Natural killer cell (primary cell): Measurements from ENCODE around the gene CRTAP. TPM values are rescaled to one million over a fixed set of nuclear protein-coding genes. Genes with fewer than 3 reads are reported as not detected.

Experiments used
- ATAC-seq, 3 donors: fragments of 150-1000 bp in 2 of 3; fragments of 200-7000 bp in 1 of 3; cut with Tn5 transposase; 1 replicate in 1 of 3; 2 replicates in 2 of 3; pipeline ENCODE4 v1.10.0; 2021; ENCODE audit warnings: mild to moderate bottlenecking in 2 of 3, moderate library complexity in 2 of 3
- DNase-seq, 2 donors: peaks; one replicate each; pipeline versions ENCODE4 v3.0.0 to v3.0.0-alpha.2; 2013 to 2021; ENCODE audit warnings: mixed read lengths in 1 of 2
- H3K27ac ChIP-seq: one replicate; pipeline ENCODE4 v1.5.1; 2013; ENCODE audit warnings: mild to moderate bottlenecking, low read length
- H3K27me3 ChIP-seq: one replicate; pipeline ENCODE4 v1.6.1; 2013; ENCODE audit warnings: low read length; ENCODE audit not compliant: control insufficient read depth, insufficient read depth
- H3K36me3 ChIP-seq: one replicate; pipeline ENCODE4 v1.6.1; 2013; ENCODE audit warnings: low read length; ENCODE audit not compliant: control insufficient read depth, insufficient read depth
- H3K4me1 ChIP-seq: one replicate; pipeline ENCODE4 v1.6.1; 2013; ENCODE audit warnings: low read length; ENCODE audit not compliant: control insufficient read depth, insufficient read depth
- H3K4me3 ChIP-seq: one replicate; pipeline ENCODE4 v1.5.1; 2013; ENCODE audit warnings: low read length
- H3K9me3 ChIP-seq: one replicate; pipeline ENCODE4 v1.6.1; 2013; ENCODE audit warnings: low read length; ENCODE audit not compliant: control insufficient read depth, insufficient read depth
- H3K27ac Mint-ChIP-seq, 2 donors: one replicate each; pipeline ENCODE4 v1.8.0; 2022; ENCODE audit warnings: mild to moderate bottlenecking in 2 of 2, mixed read lengths in 2 of 2, moderate library complexity in 1 of 2
- H3K27me3 Mint-ChIP-seq, 2 donors: one replicate each; pipeline ENCODE4 v1.8.0; 2022; ENCODE audit warnings: low read depth in 2 of 2, mixed read lengths in 2 of 2
- H3K36me3 Mint-ChIP-seq: one replicate; pipeline ENCODE4 v1.8.0; 2022; ENCODE audit warnings: mixed read lengths
- H3K4me1 Mint-ChIP-seq, 2 donors: one replicate each; pipeline ENCODE4 v1.8.0; 2022; ENCODE audit warnings: mixed read lengths in 2 of 2
- H3K4me3 Mint-ChIP-seq: one replicate; pipeline ENCODE4 v1.8.0; 2022; ENCODE audit warnings: mild to moderate bottlenecking, moderate library complexity, mixed read lengths
- H3K9me3 Mint-ChIP-seq, 2 donors: one replicate each; pipeline ENCODE4 v1.8.0; 2022; ENCODE audit warnings: mixed read lengths in 2 of 2
- CTCF ChIP-seq: fragments of 200-600 bp; IDR thresholded peaks from one replicate; pipeline ENCODE4 v1.8.0; 2022; ENCODE audit warnings: antibody characterized with exemption
- WGBS: methylation state at CpG from one replicate; pipeline ENCODE4 v1.1.7; 2013; ENCODE audit warnings: missing lambda C conversion rate; ENCODE audit not compliant: insufficient coverage; 5-methylcytosine and 5-hydroxymethylcytosine counted together
- intact Hi-C: fragments of 100-400 bp; cut with micrococcal nuclease; formaldehyde crosslinking; loops from one replicate; pipeline ENCODE4 v1.14.2; 2022
- total RNA-seq, 4 donors: library from RNA; stranded (reverse); fragments of 120-200 nt in 1 of 4; gene quantifications; one replicate each; pipeline versions ENCODE4 v1.2.3 to v1.2.4, GENCODE V29; 2013 to 2022

CRTAP gene
- total RNA-seq, 3 donors from 2014 or later (not counting 1 experiment from before 2014, with no cell fraction given) = 32.4 to 38.2 (median 37.9) TPM

GRCh38 chr3:33081812-33082211, 32.0 kb upstream of the CRTAP start:
- Mint-ChIP-seq H3K27me3 (no peaks in the 10 kb centered on the region), H3K4me3 (no peak overlapping the region), H3K27ac (no peak overlapping the region), H3K36me3 (no peaks in the 10 kb centered on the region), H3K9me3 (no peaks in the 10 kb centered on the region), H3K4me1 (peaks cover 27 to 31% of the 10 kb centered on the region in 2 donors)
- intact Hi-C loops = no loop called here
- Histone ChIP-seq H3K36me3 (no peaks in the 10 kb centered on the region), H3K27ac (no peak overlapping the region), H3K9me3 (no peaks in the 10 kb centered on the region), H3K27me3 (no peaks in the 10 kb centered on the region), H3K4me3 (no peak overlapping the region), H3K4me1 (peaks cover 9% of the 10 kb centered on the region)
- DNase-seq = no peak
- no peak for ATAC-seq
- TF ChIP-seq CTCF = no peak

- WGBS = 94% methylated on average over 2 of the region's 2 CpGs
- Histone ChIP-seq H3K36me3 (no peaks in the 10 kb centered on the region), H3K4me3 (no peak overlapping the region), H3K4me1 (peaks cover 12% of the 10 kb centered on the region), H3K27me3 (no peaks in the 10 kb centered on the region), H3K27ac (no peak overlapping the region), H3K9me3 (no peaks in the 10 kb centered on the region)
- ATAC-seq (no peak), DNase-seq (no peak)
- no peaks in the 10 kb centered on the region for H3K9me3 Mint-ChIP-seq
- intact Hi-C loops = no loop called here
- no peaks in the 10 kb centered on the region for H3K27me3 Mint-ChIP-seq
- no peak overlapping the region for H3K27ac Mint-ChIP-seq
- TF ChIP-seq CTCF = no peak
- no peaks in the 10 kb centered on the region for H3K36me3 Mint-ChIP-seq
- H3K4me3 Mint-ChIP-seq = no peak overlapping the region
- H3K4me1 Mint-ChIP-seq = peaks cover 44 to 49% of the 10 kb centered on the region in 2 donors
These were observed 29.9 kb upstream of the CRTAP start for GRCh38 chr3:33083958-33084357.

- Mint-ChIP-seq H3K4me1 (peaks cover 54 to 64% of the 10 kb centered on the region in 2 donors), H3K27me3 (no peaks in the 10 kb centered on the region), H3K9me3 (no peaks in the 10 kb centered on the region), H3K27ac (peak overlapping the region; percentile 84 to 85), H3K4me3 (no peak overlapping the region), H3K36me3 (no peaks in the 10 kb centered on the region)
- H3K27me3 ChIP-seq = no peaks in the 10 kb centered on the region
- H3K4me3 ChIP-seq = no peak overlapping the region
- H3K4me1 ChIP-seq = peaks cover 2% of the 10 kb centered on the region
- ATAC-seq (no peak), DNase-seq (no peak)
- no peak overlapping the region for H3K27ac ChIP-seq
- H3K9me3 ChIP-seq = no peaks in the 10 kb centered on the region
- intact Hi-C loops = no loop called here
- TF ChIP-seq CTCF = no peak
- H3K36me3 ChIP-seq = peaks cover 7% of the 10 kb centered on the region
These were observed 25.1 kb upstream of the CRTAP start for GRCh38 chr3:33088691-33089090.

GRCh38 chr3:33089515-33089914, 24.3 kb upstream of the CRTAP start:
- H3K27me3 ChIP-seq = no peaks in the 10 kb centered on the region
- Mint-ChIP-seq H3K27me3 (no peaks in the 10 kb centered on the region), H3K36me3 (no peaks in the 10 kb centered on the region), H3K27ac (peak overlapping the region; percentile 84 to 85), H3K4me1 (peaks cover 49 to 67% of the 10 kb centered on the region in 2 donors), H3K4me3 (peak overlapping the region; percentile 35), H3K9me3 (no peaks in the 10 kb centered on the region)
- H3K36me3 ChIP-seq = peaks cover 10% of the 10 kb centered on the region
- H3K9me3 ChIP-seq = no peaks in the 10 kb centered on the region
- DNase-seq (peak in 1 of 2 donors; percentile 50), ATAC-seq (peak; percentile 63 to 75 (median 72))
- no peak overlapping the region for H3K4me3 ChIP-seq
- H3K4me1 ChIP-seq = peaks cover 2% of the 10 kb centered on the region
- intact Hi-C loops = no loop called here
- H3K27ac ChIP-seq = peak overlapping the region; percentile 61
- TF ChIP-seq CTCF = no peak
- WGBS = 6% methylated on average over 3 of the region's 3 CpGs
